ENCODE measurements around the gene PCBP3. TPM values are rescaled to one million over a fixed set of nuclear protein-coding genes. Genes with fewer than 3 reads are reported as not detected.

Gene PCBP3
- total RNA-seq, 2 experiments from 2014 or later: 12.2 to 13.2 TPM

DNA sequence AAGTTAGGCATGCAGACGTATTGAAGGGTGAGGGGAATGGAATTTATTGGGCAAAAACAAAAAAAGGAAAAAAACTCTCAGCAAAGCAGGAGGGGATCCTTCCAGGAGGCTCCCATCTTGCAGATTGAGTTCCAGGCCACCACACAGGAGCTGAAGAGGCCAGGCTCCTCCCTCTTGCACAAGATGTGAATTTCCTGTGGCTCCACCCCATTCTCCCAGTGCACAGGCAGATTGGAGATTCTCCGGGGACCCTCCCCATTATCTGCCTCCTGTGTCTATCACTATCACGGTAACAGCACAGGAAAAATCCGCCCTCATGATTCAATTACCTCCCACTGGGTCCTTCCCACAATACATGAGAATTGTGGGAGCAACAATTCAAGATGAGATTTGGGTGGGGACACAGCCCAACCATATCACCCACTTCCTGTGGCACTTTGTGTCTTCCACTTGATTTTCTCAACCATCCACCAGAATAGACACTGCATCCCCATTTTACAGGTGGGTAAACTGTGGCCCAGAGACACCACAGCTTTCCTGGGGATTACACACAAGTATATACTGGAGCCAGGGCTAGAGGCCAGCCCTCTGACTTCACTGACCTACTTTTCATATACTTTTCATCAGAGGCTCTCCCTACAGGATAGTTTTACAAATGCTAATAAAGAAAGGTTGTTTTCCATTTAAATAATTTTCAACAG is 319.2 kb downstream of the PCBP3 start:
- H3K36me3 Mint-ChIP-seq (ENCODE audit: low read depth): no peaks in the 10 kb centered on the region
- intact Hi-C loops (cut with DNase I, micrococcal nuclease): no loop called here
- no peak overlapping the region for H3K4me3 Mint-ChIP-seq
- ChIA-PET CTCF (interaction anchor here (0.6 to 1.1 kb wide), 3 partner anchors 10 to 294 kb away, joined by 4 read pairs; no protein-coding TSS in a partner anchor), POLR2A (no interaction called here)
- H3K27ac Mint-ChIP-seq: no peak overlapping the region
- peaks cover 7% of the 10 kb centered on the region for H3K27me3 Mint-ChIP-seq
- ATAC-seq: no peak
- H3K9me3 Mint-ChIP-seq (ENCODE audit: low read depth): peaks cover 4% of the 10 kb centered on the region
- H3K4me1 Mint-ChIP-seq: no peaks in the 10 kb centered on the region
- no peak for DNase-seq

DNA sequence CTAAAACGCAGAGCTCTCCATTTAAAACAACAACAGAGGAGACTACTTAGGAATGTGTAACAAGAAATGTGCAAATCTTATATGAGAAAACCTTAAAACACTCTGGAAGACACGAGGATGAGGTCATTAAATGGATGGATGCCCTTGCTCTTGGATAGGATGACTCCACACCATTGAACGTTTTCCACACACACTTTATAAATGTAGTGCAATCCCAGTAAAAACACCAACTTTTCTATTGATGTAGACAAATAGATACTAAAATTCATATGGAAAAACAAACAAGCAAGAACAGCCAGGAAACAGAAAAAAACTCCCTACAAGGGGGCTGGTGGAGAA is 319.7 kb downstream of the PCBP3 start:
- H3K9me3 Mint-ChIP-seq (ENCODE audit: low read depth): peaks cover 4% of the 10 kb centered on the region
- no peak overlapping the region for H3K4me3 Mint-ChIP-seq
- ATAC-seq (no peak), DNase-seq (no peak)
- H3K27ac Mint-ChIP-seq: no peak overlapping the region
- intact Hi-C loops (cut with DNase I, micrococcal nuclease): no loop called here
- ChIA-PET POLR2A (no interaction called here), CTCF (interaction anchor here (0.9 to 1.1 kb wide), 2 partner anchors 9 to 27 kb away, joined by 4 read pairs; no protein-coding TSS in a partner anchor)
- H3K4me1 Mint-ChIP-seq: no peaks in the 10 kb centered on the region
- H3K27me3 Mint-ChIP-seq: peaks cover 7% of the 10 kb centered on the region
- H3K36me3 Mint-ChIP-seq (ENCODE audit: low read depth): no peaks in the 10 kb centered on the region

DNA sequence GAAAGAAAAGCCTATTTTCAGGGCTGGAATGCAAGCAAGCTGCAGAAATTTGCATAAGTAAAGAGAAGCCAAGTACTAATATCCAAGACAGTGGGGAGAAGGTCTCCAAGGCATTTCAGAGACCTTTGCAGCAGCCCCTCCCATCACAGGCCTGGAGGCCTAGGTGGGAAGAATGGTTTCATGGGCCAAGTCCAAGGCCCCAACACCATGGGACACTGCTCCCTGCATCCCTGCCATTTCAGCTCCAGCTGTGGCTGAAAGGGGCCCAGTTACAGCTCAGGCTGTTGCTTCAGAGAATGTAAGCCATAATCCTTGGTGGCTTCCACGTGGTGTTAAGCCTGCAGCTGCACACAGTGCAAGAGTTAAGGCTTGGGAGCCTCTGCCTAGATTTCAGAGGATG is 321.1 kb downstream of the PCBP3 start:
- H3K9me3 Mint-ChIP-seq (ENCODE audit: low read depth): peaks cover 4% of the 10 kb centered on the region
- H3K27ac Mint-ChIP-seq: no peak overlapping the region
- H3K4me1 Mint-ChIP-seq: no peaks in the 10 kb centered on the region
- ChIA-PET CTCF (no interaction called here), POLR2A (interaction anchor here (0.6 kb wide), 1 partner anchor 150 kb away, joined by 3 read pairs; no protein-coding TSS in a partner anchor)
- ATAC-seq: no peak
- H3K36me3 Mint-ChIP-seq (ENCODE audit: low read depth): no peaks in the 10 kb centered on the region
- H3K4me3 Mint-ChIP-seq: no peak overlapping the region
- H3K27me3 Mint-ChIP-seq: peaks cover 2% of the 10 kb centered on the region
- intact Hi-C loops (cut with DNase I, micrococcal nuclease): no loop called here
- no peak for DNase-seq

DNA sequence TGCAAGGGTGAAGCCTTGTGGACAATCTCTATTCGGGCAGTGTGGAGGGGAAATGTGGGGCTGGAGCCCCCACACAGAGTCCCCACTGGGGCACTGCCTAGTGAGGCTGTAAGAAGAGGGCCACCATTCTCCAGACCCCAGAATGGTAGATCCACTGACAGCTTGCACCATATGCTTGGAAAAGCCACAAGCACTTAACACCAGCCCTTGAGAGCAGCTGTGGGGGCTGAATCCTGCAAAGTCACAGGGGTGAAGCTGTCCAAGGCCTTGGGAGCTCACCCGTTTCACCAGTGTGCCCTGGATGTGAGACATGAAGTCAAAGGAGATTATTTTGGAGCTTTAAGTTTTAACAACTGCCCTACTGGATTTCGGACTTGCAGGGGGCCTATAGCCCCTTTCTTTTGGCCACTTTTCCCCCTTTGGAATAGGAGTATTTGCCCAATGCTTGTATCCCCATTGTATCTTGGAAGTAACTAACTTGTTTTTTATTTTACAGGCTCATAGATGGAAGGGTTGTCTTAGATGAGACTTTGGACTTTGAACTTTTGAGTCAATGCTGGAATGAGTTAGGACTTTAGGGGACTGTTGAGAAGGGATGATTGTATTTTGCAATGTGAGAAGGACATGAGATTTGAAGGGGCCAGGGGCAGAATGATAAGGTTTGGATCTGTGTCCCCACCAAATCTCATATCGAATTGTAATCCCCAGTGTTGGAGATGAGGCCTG is 321.7 kb downstream of the PCBP3 start:
- DNase-seq: no peak
- H3K4me3 Mint-ChIP-seq: no peak overlapping the region
- POLR2A ChIA-PET: no interaction called here
- no peak overlapping the region for H3K27ac Mint-ChIP-seq
- H3K9me3 Mint-ChIP-seq (ENCODE audit: low read depth): peaks cover 4% of the 10 kb centered on the region
- no peaks in the 10 kb centered on the region for H3K4me1 Mint-ChIP-seq
- no peaks in the 10 kb centered on the region for H3K36me3 Mint-ChIP-seq (ENCODE audit: low read depth)
- peaks cover 5% of the 10 kb centered on the region for H3K27me3 Mint-ChIP-seq
- CTCF ChIA-PET: interaction anchor here (0.7 kb wide), 1 partner anchor 131 kb away, joined by 3 read pairs; no protein-coding TSS in a partner anchor
- ATAC-seq: no peak
- intact Hi-C loops (cut with DNase I, micrococcal nuclease): no loop called here

DNA sequence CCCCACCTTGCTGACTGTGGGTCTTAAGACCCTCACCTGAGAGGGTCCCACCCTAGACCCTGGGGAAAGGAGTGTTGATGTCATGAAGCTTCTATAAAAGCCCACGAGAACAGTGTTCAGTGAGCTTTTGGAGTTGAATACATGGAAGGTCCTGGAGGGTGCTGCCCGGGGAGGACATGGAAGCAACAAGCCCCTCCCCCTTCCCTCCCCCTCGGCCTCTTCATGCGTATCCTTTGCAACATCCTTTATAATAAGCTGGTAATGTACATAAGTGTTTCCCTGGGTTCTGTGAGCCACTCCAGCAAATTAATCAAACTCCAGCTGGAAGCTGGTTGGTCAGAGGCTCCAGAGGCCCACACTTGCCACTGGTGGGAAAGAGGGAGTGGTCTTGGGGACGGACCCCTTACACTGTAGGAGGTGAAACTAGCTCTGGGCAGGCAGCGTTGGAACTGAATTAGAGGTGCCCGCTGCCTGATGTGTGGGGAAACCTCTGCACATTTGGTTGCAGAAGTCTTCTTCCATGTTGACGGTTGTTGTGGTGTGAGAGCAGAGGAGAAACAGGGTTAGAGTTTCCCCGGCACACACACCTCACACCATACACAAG is 323.4 kb downstream of the PCBP3 start:
- intact Hi-C loops (cut with DNase I, micrococcal nuclease): no loop called here
- Mint-ChIP-seq H3K36me3 (ENCODE audit: low read depth) (no peaks in the 10 kb centered on the region), H3K27ac (no peak overlapping the region), H3K27me3 (peaks cover 4% of the 10 kb centered on the region), H3K4me3 (no peak overlapping the region), H3K9me3 (ENCODE audit: low read depth) (no peaks in the 10 kb centered on the region), H3K4me1 (no peaks in the 10 kb centered on the region)
- no peak for ATAC-seq
- POLR2A ChIA-PET: no interaction called here
- no peak for DNase-seq
- CTCF ChIA-PET: no interaction called here

DNA sequence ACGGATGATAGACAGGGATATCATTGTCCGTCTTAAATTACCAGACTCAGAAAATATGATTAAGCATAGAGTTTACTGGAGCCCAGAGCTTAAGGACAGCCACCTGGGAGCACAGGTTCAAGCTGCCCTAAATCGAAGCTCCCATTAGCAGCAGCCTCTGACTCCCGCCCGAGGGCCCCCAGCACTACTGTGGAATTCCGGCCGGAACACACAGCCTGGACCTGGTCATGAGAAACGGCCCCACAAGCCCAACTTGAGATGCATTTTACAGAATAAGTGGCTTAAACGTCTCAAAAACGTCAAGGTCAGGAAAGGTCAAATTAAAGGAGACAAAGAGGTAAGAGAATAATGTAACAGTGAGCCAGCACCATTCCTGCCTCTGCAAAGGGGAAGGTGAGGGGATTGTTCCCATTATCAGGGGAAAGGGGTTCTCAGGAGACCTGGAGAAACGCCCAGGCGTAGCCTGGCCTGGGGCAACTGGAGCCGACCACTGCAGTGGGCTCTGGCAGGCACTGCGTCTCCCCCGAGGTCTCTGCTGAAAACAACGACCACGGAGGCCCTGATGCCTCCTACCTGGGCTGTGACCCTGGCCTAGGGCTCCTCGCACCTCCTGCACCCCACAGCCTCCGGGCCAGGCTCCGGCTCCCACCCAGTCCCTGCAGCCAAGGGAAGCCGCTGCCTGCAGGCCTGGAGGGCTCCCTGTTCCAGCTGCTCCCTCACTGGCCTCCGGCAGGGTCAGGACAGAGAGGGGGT is 326.6 kb downstream of the PCBP3 start:
- no peak overlapping the region for H3K27ac Mint-ChIP-seq
- no peak overlapping the region for H3K4me3 Mint-ChIP-seq
- peaks cover 9% of the 10 kb centered on the region for H3K27me3 Mint-ChIP-seq
- ChIA-PET CTCF (interaction anchor here (0.5 kb wide), 1 partner anchor 396 kb away, joined by 3 read pairs; no protein-coding TSS in a partner anchor), POLR2A (no interaction called here)
- H3K9me3 Mint-ChIP-seq (ENCODE audit: low read depth): no peaks in the 10 kb centered on the region
- no peaks in the 10 kb centered on the region for H3K36me3 Mint-ChIP-seq (ENCODE audit: low read depth)
- ATAC-seq (no peak), DNase-seq (no peak)
- intact Hi-C loops (cut with DNase I, micrococcal nuclease): loop anchor here in 1 of 2 experiments (5.0 kb wide), 2 partner anchors 127 to 172 kb away; partner anchors contain the start of gene COL6A2
- peaks cover 5% of the 10 kb centered on the region for H3K4me1 Mint-ChIP-seq

DNA sequence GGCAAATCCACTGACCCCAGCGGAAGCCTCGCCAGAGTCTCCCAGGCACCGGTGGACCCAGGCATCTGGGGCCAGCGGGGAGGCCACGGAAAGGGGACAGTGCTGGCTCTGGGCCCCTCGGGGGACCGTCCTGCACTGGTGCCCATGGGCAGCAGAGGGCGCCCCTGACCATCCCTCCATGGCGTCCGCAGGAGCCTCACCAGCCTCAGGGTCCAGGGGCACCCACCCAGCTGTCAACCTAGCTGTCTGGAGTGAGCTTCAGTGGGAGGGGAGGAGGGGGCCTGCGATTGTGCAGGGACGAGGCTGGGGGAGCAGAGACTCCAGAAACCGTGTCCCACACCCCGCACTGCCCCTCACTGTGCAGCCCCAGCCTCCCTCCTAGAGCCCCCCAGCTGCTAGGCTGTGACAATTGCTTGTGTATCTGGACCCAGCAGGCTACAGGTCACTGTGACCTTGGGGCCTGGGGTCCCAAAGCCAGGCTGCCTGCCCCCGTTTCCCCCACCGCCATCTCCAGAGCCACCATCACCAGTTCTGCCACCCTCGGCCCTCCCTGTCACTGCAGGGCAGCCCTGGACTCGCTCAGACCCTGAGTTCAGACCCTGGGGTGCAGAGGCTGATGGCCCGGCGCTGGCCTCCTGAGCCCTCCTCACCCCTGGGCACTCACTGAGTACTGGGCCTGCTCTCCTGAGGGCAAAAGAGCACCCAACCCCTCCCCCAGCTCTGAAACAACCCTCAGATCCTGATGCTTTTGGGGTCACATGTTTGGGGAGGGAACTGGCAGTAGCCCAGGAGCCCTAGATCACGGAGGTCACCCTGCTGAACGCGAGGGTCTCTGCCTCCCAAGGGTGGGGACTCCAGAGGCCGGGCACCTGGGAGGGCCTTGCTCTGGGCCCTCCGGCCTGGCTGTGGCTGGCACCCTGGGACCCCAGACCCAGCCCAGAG is 327.4 kb downstream of the PCBP3 start:
- Mint-ChIP-seq H3K36me3 (ENCODE audit: low read depth) (no peaks in the 10 kb centered on the region), H3K9me3 (ENCODE audit: low read depth) (no peaks in the 10 kb centered on the region), H3K4me1 (peaks cover 11% of the 10 kb centered on the region), H3K4me3 (no peak overlapping the region), H3K27ac (no peak overlapping the region), H3K27me3 (peaks cover 15% of the 10 kb centered on the region)
- DNase-seq: peak; percentile 78
- intact Hi-C loops (cut with DNase I, micrococcal nuclease): loop anchor here in 1 of 2 experiments (5.0 kb wide), 2 partner anchors 126 to 171 kb away; partner anchors contain the start of gene COL6A2
- peak; percentile 64 for ATAC-seq
- POLR2A ChIA-PET: no interaction called here
- CTCF ChIA-PET: interaction anchor here (0.7 kb wide), 1 partner anchor 257 kb away, joined by 5 read pairs; no protein-coding TSS in a partner anchor

DNA sequence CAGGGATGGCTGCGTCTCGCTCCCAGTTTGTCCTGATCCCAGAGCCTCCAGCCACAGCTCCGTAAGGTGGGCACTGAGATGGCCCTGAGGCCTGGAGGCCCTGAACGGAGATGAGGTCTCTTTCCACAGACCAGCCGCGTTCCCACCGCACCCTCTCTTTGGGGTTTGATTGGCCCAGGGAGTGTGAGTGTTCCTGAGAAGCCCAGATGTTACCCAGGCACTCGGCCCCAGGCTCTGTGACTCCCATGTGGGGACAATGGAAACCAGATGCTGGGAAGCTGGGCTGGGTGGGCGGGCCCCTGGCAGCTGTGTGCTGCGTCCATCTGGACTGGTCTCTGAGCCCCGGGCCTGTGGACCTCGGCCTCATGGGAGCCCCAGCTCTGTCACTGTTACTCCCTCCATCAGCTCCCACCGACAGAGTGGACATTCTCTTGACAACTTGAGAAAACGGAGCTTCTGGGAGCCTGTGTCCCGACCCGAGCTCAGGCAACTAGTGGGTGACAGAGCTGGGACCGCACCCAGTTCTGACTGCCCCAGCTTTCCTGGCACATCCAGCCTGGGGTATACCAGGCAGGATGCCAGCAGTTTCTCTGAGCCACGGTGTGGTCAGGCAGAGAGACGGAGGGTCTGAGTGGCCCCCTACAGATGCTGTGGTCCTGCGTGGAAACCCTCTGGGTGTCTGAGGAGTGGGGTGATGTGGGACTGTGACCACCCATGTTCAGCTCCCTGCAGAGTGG is 328.3 kb downstream of the PCBP3 start:
- H3K4me3 Mint-ChIP-seq: no peak overlapping the region

DNA sequence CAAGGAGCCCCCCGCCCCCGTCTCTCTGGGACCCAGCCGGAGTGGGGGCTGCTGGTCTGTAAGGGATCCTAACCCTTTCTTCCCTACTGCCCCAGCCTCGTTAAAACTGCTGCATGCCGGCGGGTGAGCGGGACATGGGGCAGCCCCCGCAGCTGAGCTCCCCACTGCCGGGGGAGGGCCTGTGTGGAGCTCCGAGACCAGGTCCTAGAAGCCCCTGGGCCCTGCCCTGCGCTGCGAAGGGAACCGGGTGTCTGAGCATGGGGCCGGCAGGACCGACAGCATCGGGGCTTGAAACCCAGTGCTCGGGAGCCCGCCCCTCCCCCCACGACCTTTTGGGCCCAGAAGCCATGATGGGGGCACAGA is 328.8 kb downstream of the PCBP3 start:
- Mint-ChIP-seq H3K9me3 (ENCODE audit: low read depth) (no peaks in the 10 kb centered on the region), H3K4me3 (no peak overlapping the region), H3K4me1 (peaks cover 11% of the 10 kb centered on the region), H3K36me3 (ENCODE audit: low read depth) (no peaks in the 10 kb centered on the region), H3K27me3 (peaks cover 18% of the 10 kb centered on the region), H3K27ac (no peak overlapping the region)
- ATAC-seq: no peak
- no peak for DNase-seq
- POLR2A ChIA-PET: no interaction called here
- CTCF ChIA-PET: interaction anchor here (1.2 kb wide), 1 partner anchor 9 kb away, joined by 4 read pairs; no protein-coding TSS in a partner anchor
- intact Hi-C loops (cut with DNase I, micrococcal nuclease): loop anchor here (2.0 to 5.0 kb wide), 7 partner anchors 80 to 352 kb away; partner anchors contain the start of genes COL6A2 (in 2 of the 2), PCNT (in 1 of the 2) and YBEY (in 1 of the 2)

More for the DNA sequence above, 328.3 kb downstream of the PCBP3 start:
- no peak for ATAC-seq
- no peak overlapping the region for H3K27ac Mint-ChIP-seq
- ChIA-PET POLR2A (no interaction called here), CTCF (interaction anchor here (0.5 to 1.2 kb wide), 3 partner anchors 8 to 352 kb away, joined by 3 to 4 read pairs (median 3); no protein-coding TSS in a partner anchor)
- intact Hi-C loops (cut with DNase I, micrococcal nuclease): loop anchor here (2.0 to 5.0 kb wide), 7 partner anchors 81 to 353 kb away; partner anchors contain the start of genes COL6A2 (in 2 of the 2), PCNT (in 1 of the 2) and YBEY (in 1 of the 2)
- no peaks in the 10 kb centered on the region for H3K36me3 Mint-ChIP-seq (ENCODE audit: low read depth)
- no peak for DNase-seq
- H3K27me3 Mint-ChIP-seq: peaks cover 18% of the 10 kb centered on the region
- no peaks in the 10 kb centered on the region for H3K9me3 Mint-ChIP-seq (ENCODE audit: low read depth)
- peaks cover 11% of the 10 kb centered on the region for H3K4me1 Mint-ChIP-seq
